Omental fat pad (tissue), 4 donors: ENCODE results near the gene ZSWIM6. TPM values are rescaled to one million over a fixed set of nuclear protein-coding genes. Genes with fewer than 3 reads are reported as not detected.

Experiments used
- ATAC-seq: fragments of 150-250 bp; one replicate; pipeline ENCODE4 v1.9.1; 2016; ENCODE audit warnings: mild to moderate bottlenecking, moderate library complexity; ENCODE audit not compliant: low FRiP score
- DNase-seq: peaks from one replicate; pipeline ENCODE4 v3.0.0-alpha.2; 2019; ENCODE audit warnings: low spot score
- CTCF ChIP-seq, 3 donors: fragments of 450-650 bp; IDR thresholded peaks; one replicate each; pipeline ENCODE4 v1.5.1; 2016 to 2017; ENCODE audit warnings: antibody characterized with exemption in 3 of 3, mild to moderate bottlenecking in 3 of 3, moderate library complexity in 2 of 3
- total RNA-seq, 4 donors: library from RNA; depleted of rRNA; stranded (reverse); fragments of >200 nt; gene quantifications; one replicate each; pipeline ENCODE4 v1.1.0, GENCODE V29; 2016

Gene ZSWIM6
- total RNA-seq, 4 donors from 2014 or later = 9.7 to 31.1 (median 18.6) TPM

DNA sequence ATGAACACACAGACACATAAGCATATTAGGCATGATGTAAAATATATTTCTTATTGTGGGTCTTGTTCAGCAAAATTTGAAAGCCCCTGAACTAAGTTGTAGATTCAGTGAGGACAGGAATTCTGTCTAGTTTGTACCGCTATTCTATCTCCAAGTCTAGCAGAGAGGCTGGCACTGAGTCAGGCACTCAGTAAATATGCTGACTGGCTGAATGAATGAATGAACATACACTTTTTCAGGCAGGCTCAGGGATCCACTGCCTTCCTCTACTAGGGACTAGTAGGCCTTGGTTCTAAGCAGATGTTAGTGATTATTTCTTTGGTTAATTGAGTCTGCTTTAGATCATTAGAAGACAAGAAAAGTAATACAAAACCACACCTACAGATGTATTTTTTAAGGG is 157.5 kb downstream of the ZSWIM6 start:
- DNase-seq (no peak), ATAC-seq (no peak)
- no peak for TF ChIP-seq CTCF (IDR thresholded peaks at IDR 0.05)

DNA sequence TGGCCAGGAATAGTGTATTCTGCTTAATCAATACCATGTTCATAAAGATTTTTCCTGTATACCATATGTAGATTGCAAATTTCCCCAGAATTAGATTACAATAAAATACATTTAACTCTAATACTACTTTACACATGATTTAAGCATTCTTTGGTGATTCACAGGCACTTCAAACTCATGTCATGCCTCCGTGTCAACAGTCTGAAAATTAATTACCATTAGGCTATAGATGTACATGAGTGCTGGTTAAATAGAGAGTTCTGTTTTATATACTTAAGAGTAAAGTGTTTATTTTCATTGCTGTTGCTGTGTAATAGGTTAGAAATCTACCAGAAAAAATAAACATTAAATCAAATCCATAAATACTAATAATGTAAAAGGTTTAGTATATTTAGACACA is 159.8 kb downstream of the ZSWIM6 start:
- ATAC-seq (no peak), DNase-seq (no peak)
- no peak for TF ChIP-seq CTCF (IDR thresholded peaks at IDR 0.05)

- DNase-seq (no peak), ATAC-seq (no peak)
- no peak for TF ChIP-seq CTCF (IDR thresholded peaks at IDR 0.05)
Measured at GRCh38 chr5:61493973-61494372, 161.9 kb downstream of the ZSWIM6 start.

- ATAC-seq (no peak), DNase-seq (no peak)
- TF ChIP-seq CTCF (IDR thresholded peaks at IDR 0.05) = no peak
Measured at GRCh38 chr5:61496446-61496845, 164.4 kb downstream of the ZSWIM6 start.

GRCh38 chr5:61496860-61497259 is 164.8 kb downstream of the ZSWIM6 start:
- no peak for DNase-seq
- no peak for ATAC-seq
- TF ChIP-seq CTCF (IDR thresholded peaks at IDR 0.05) = no peak

GRCh38 chr5:61498121-61498520 is 166.1 kb downstream of the ZSWIM6 start:
- TF ChIP-seq CTCF (IDR thresholded peaks at IDR 0.05) = no peak
- no peak for ATAC-seq
- no peak for DNase-seq

GRCh38 chr5:61501971-61502370 is 169.9 kb downstream of the ZSWIM6 start:
- TF ChIP-seq CTCF (IDR thresholded peaks at IDR 0.05) = no peak
- DNase-seq (no peak), ATAC-seq (no peak)
